Fibroblast of lung (primary cell): ENCODE measurements around the gene KCTD13. TPM values are rescaled to one million over a fixed set of nuclear protein-coding genes. Genes with fewer than 3 reads are reported as not detected.
"Not testable (repeated sequence)": the region's sequence is repeated elsewhere in the genome, so short reads cannot be mapped to it uniquely, and the experiment has no call there.

Experiments
- DNase-seq, 2 donors: peaks; one replicate each; pipeline versions ENCODE4 v3.0.0 to v3.0.0-alpha.2; 2010; ENCODE audit warnings: low read depth in 2 of 2
- H2AFZ ChIP-seq: 2 replicates; pipeline ENCODE4 v1.5.1; 2012; ENCODE audit warnings: low read length, control low read depth, inconsistent platforms
- H3K27ac ChIP-seq: 2 replicates; pipeline ENCODE4 v1.5.1; 2011; ENCODE audit warnings: low read length, control low read depth; ENCODE audit not compliant: insufficient read depth
- H3K27me3 ChIP-seq: 2 replicates; pipeline ENCODE4 v1.5.1; 2011; ENCODE audit warnings: mild to moderate bottlenecking, low read length; ENCODE audit not compliant: control insufficient read depth, insufficient read depth
- H3K36me3 ChIP-seq: 2 replicates; pipeline ENCODE4 v1.5.1; 2011; ENCODE audit warnings: low read length; ENCODE audit not compliant: control insufficient read depth, insufficient read depth
- H3K4me1 ChIP-seq: 2 replicates; pipeline ENCODE4 v1.5.1; 2011; ENCODE audit warnings: low read length; ENCODE audit not compliant: control insufficient read depth, insufficient read depth; ENCODE audit errors: extremely low read depth
- H3K4me2 ChIP-seq: 2 replicates; pipeline ENCODE4 v1.5.1; 2011; ENCODE audit warnings: low read length, control low read depth; ENCODE audit not compliant: insufficient read depth; ENCODE audit errors: extremely low read depth
- H3K4me3 ChIP-seq, 4 experiments: fragments of 200-600 bp in 1 of 4; sonication (generic) in 1 of 4; replicated peaks in 1 of 4; 2 replicates each; pipeline ENCODE4 v1.5.1; 2011 to 2016; ENCODE audit warnings: low read length in 4 of 4, low read depth in 3 of 4, mild to moderate bottlenecking in 3 of 4, control low read depth in 2 of 4, inconsistent platforms in 1 of 4, mixed read lengths in 1 of 4; ENCODE audit not compliant: insufficient read depth in 1 of 4; ENCODE audit errors: control extremely low read depth in 1 of 4
- H3K79me2 ChIP-seq: 2 replicates; pipeline ENCODE4 v1.5.1; 2012; ENCODE audit warnings: mild to moderate bottlenecking, low read length, inconsistent platforms; ENCODE audit not compliant: control insufficient read depth, insufficient read depth
- H3K9ac ChIP-seq: 2 replicates; pipeline ENCODE4 v1.5.1; 2011; ENCODE audit warnings: mild to moderate bottlenecking, low read length, control low read depth; ENCODE audit not compliant: insufficient read depth
- H3K9me3 ChIP-seq: 2 replicates; pipeline ENCODE4 v1.5.1; 2012; ENCODE audit warnings: low read depth, low read length; ENCODE audit not compliant: control insufficient read depth, insufficient read depth
- H4K20me1 ChIP-seq: 2 replicates; pipeline ENCODE4 v1.5.1; 2011; ENCODE audit warnings: low read length; ENCODE audit not compliant: control insufficient read depth, insufficient read depth; ENCODE audit errors: extremely low read depth
- EZH2 ChIP-seq: IDR thresholded peaks from 2 replicates; pipeline ENCODE4 v1.5.1; 2012; ENCODE audit warnings: low read length, control low read depth, mild to moderate bottlenecking; ENCODE audit errors: missing control alignments
- polyA plus RNA-seq, 2 donors: library from polyadenylated mRNA; depleted of rRNA in 1 of 2; stranded (reverse) in 1 of 2; unstranded in 1 of 2; fragments of >200 nt; gene quantifications; 2 replicates each; pipeline ENCODE4 v1.2.1, GENCODE V29; 2011 to 2012; ENCODE audit warnings: missing spikeins in 1 of 2
- total RNA-seq: library from RNA; depleted of rRNA; stranded (reverse); fragments of >200 nt; gene quantifications from 2 replicates; pipeline ENCODE4 v1.2.1, GENCODE V29; 2014
- TF ChIP-seq, protein P1 (sequence below), 2 donors: IDR thresholded peaks in 1 of 2; conservative IDR thresholded peaks in 1 of 2; 1 replicate in 1 of 2; 2 replicates in 1 of 2; pipeline ENCODE4 v1.5.1; 2011 to 2012; ENCODE audit warnings: low read length in 2 of 2, control low read depth in 1 of 2, inconsistent platforms in 1 of 2, low read depth in 1 of 2, mild to moderate bottlenecking in 1 of 2

The KCTD13 gene
- total and polyA plus RNA-seq, 2 donors (not counting 1 experiment from before 2014, with no cell fraction given), result 5.9 to 6.3 TPM

- H3K79me2 ChIP-seq, result no peaks in the 10 kb centered on the region
- no peak overlapping the region for H2AFZ ChIP-seq
- H4K20me1 ChIP-seq, result no peaks in the 10 kb centered on the region
- H3K36me3 ChIP-seq, result no peaks in the 10 kb centered on the region
- no peaks in the 10 kb centered on the region for H3K9me3 ChIP-seq
- no peaks in the 10 kb centered on the region for H3K27me3 ChIP-seq
- no peak overlapping the region for H3K9ac ChIP-seq
- DNase-seq, result no peak
- no peak for TF ChIP-seq EZH2
- TF ChIP-seq, protein P1, sequence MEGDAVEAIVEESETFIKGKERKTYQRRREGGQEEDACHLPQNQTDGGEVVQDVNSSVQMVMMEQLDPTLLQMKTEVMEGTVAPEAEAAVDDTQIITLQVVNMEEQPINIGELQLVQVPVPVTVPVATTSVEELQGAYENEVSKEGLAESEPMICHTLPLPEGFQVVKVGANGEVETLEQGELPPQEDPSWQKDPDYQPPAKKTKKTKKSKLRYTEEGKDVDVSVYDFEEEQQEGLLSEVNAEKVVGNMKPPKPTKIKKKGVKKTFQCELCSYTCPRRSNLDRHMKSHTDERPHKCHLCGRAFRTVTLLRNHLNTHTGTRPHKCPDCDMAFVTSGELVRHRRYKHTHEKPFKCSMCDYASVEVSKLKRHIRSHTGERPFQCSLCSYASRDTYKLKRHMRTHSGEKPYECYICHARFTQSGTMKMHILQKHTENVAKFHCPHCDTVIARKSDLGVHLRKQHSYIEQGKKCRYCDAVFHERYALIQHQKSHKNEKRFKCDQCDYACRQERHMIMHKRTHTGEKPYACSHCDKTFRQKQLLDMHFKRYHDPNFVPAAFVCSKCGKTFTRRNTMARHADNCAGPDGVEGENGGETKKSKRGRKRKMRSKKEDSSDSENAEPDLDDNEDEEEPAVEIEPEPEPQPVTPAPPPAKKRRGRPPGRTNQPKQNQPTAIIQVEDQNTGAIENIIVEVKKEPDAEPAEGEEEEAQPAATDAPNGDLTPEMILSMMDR (conservative IDR thresholded peaks at IDR 0.05 in 1 of 2, IDR thresholded peaks at IDR 0.05 in 1 of 2; ENCODE audit: low read depth in 1 of 2, low read length in 2 of 2), result no peak
- H3K4me1 ChIP-seq, result no peaks in the 10 kb centered on the region
- no peak overlapping the region for H3K4me3 ChIP-seq
- H3K4me2 ChIP-seq, result no peak overlapping the region
- no peak overlapping the region for H3K27ac ChIP-seq
Measured at GRCh38 chr16:29912087-29912486, 13.9 kb downstream of the KCTD13 start.

- Histone ChIP-seq H3K9me3 (no peaks in the 10 kb centered on the region), H4K20me1 (no peaks in the 10 kb centered on the region), H3K4me2 (no peak overlapping the region), H3K27me3 (no peaks in the 10 kb centered on the region), H3K4me3 (no peak overlapping the region), H3K9ac (no peak overlapping the region), H3K4me1 (no peaks in the 10 kb centered on the region), H3K27ac (no peak overlapping the region), H3K79me2 (no peaks in the 10 kb centered on the region), H3K36me3 (no peaks in the 10 kb centered on the region), H2AFZ (no peak overlapping the region)
- no peak for DNase-seq
- TF ChIP-seq, protein P1 (conservative IDR thresholded peaks at IDR 0.05 in 1 of 2, IDR thresholded peaks at IDR 0.05 in 1 of 2; ENCODE audit: low read depth in 1 of 2, low read length in 2 of 2), result no peak
- TF ChIP-seq EZH2, result no peak
Measured at GRCh38 chr16:29911676-29912010, 14.4 kb downstream of the KCTD13 start.

DNA sequence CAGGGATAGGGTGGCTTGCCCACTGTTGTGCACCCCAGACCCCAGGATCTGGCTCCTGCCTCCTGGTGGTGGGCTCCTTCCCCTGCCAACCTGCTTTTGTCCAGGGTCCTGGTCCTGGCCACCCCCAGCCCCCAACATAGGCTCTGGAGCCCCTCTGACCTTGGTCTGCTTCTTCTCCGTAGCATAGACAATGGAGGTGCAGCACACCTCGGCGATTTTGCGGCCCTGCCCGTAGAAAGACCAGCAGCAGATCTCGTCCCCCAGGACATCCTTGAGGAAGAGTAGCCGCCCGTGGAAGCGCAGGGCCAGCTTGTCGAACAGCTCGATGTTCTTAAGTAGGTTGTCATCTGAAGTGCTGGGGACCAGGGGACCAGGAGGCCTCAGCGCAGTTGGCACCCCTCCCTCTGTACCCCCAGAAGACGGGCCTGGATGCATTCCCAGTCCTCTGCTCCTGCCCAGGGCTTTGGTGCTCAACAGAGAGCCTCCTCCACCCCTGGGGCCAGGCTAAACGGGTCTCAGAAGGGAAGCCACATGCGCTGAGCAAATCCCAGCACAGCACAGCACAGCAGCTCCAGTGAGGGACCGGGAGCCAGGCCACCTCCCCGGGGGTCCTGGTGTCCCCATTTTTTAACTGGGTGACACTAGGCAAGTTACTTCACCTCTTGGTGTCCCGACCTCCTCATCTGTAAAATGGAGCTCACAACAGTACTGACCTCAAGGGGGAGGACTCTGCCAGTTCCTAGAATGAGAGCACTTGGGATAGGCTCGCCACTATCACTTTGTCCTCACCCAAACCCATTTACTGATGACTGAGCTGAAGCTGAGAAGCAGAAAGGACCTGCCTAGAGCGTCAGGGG lies 15.0 kb downstream of the KCTD13 start:
- H3K4me3 ChIP-seq, result no peak overlapping the region
- H3K79me2 ChIP-seq, result no peaks in the 10 kb centered on the region
- H2AFZ ChIP-seq, result no peak overlapping the region
- H3K27ac ChIP-seq, result no peak overlapping the region
- H3K4me2 ChIP-seq, result no peak overlapping the region
- no peaks in the 10 kb centered on the region for H4K20me1 ChIP-seq
- no peak for DNase-seq
- no peaks in the 10 kb centered on the region for H3K27me3 ChIP-seq
- H3K9me3 ChIP-seq, result no peaks in the 10 kb centered on the region
- TF ChIP-seq EZH2, result no peak
- TF ChIP-seq, protein P1 (conservative IDR thresholded peaks at IDR 0.05 in 1 of 2, IDR thresholded peaks at IDR 0.05 in 1 of 2; ENCODE audit: low read depth in 1 of 2, low read length in 2 of 2), result no peak
- no peaks in the 10 kb centered on the region for H3K4me1 ChIP-seq
- no peaks in the 10 kb centered on the region for H3K36me3 ChIP-seq
- no peak overlapping the region for H3K9ac ChIP-seq

GRCh38 chr16:29909851-29910250 lies 16.2 kb downstream of the KCTD13 start:
- not testable (repeated sequence) for H4K20me1 ChIP-seq, H3K9me3 ChIP-seq, DNase-seq, H3K9ac ChIP-seq, H2AFZ ChIP-seq, H3K36me3 ChIP-seq, H3K4me2 ChIP-seq, H3K27me3 ChIP-seq, H3K4me1 ChIP-seq, H3K4me3 ChIP-seq, H3K27ac ChIP-seq, H3K79me2 ChIP-seq
